Measurements from ENCODE around the gene SORBS2. TPM values are rescaled to one million over a fixed set of nuclear protein-coding genes. Genes with fewer than 3 reads are reported as not detected.

SORBS2 gene
- total RNA-seq, 5 donors from 2014 or later (not counting 1 experiment from before 2014, with no cell fraction given): 0.15 to 1.9 (median 0.98) TPM; not detected in 1

- ChIA-PET POLR2A (no interaction called here), CTCF (no interaction called here)
- no peak for ATAC-seq (replicated peaks in 1 of 4)
Observed at GRCh38 chr4:185780472-185780871, 31.5 kb downstream of the SORBS2 start.

DNA sequence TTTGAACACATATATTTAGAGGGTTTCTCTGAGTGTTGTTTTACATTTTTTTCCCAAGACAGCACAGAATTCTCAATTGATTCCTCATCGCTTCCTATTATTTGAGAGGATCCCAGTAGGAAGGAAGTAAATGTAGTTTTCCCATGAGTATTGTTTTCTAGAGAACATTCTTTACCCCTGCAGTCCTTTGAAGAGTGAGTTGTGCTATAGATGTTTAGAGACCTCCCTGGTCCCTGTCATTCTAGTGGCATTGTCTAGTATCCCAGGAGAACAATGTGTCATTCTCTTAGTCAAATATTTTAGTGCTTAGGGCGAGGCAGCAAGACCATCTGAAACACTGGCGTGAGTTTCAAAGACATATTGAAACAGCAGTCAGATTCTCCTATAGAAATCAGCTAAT is 32.5 kb downstream of the SORBS2 start:
- Mint-ChIP-seq H3K9me3 (no peaks in the 10 kb centered on the region), H3K27ac (no peak overlapping the region)
- WGBS (ENCODE audit: insufficient coverage): no CpG with 5 or more reads among the region's 3 CpGs

More at GRCh38 chr4:185780472-185780871, 31.5 kb downstream of the SORBS2 start:
- Mint-ChIP-seq H3K27ac (no peak overlapping the region), H3K4me1 (no peaks in the 10 kb centered on the region), H3K9me3 (no peaks in the 10 kb centered on the region), H3K36me3 (no peaks in the 10 kb centered on the region), H3K4me3 (no peak overlapping the region), H3K27me3 (peaks cover 4 to 12% of the 10 kb centered on the region in 2 donors)
- no peak overlapping the region for H3K4me3 ChIP-seq (ENCODE audit: control insufficient read depth in 1 of 2, extremely low read depth in 1 of 2, low read length in 1 of 2)
- H3K27me3 ChIP-seq (replicated peaks in 1 of 2; ENCODE audit: control insufficient read depth in 2 of 2, extremely low read depth in 1 of 2, insufficient read depth in 2 of 2, low read length in 1 of 2): no peaks in the 10 kb centered on the region
- no peaks in the 10 kb centered on the region for H3K9me3 ChIP-seq
- no peak for DNase-seq
- 93% methylated on average over 4 of the region's 5 CpGs for WGBS (ENCODE audit: insufficient coverage)
- no peaks in the 10 kb centered on the region for H3K36me3 ChIP-seq (ENCODE audit: control insufficient read depth in 2 of 2, extremely low read depth in 1 of 2, insufficient read depth in 1 of 2, low read length in 1 of 2)
- no peak overlapping the region for H3K27ac ChIP-seq (ENCODE audit: low read length)
- H3K4me1 ChIP-seq (ENCODE audit: control insufficient read depth in 1 of 2, extremely low read depth in 1 of 2, insufficient read depth in 2 of 2, low read length in 2 of 2): no peaks in the 10 kb centered on the region

DNA sequence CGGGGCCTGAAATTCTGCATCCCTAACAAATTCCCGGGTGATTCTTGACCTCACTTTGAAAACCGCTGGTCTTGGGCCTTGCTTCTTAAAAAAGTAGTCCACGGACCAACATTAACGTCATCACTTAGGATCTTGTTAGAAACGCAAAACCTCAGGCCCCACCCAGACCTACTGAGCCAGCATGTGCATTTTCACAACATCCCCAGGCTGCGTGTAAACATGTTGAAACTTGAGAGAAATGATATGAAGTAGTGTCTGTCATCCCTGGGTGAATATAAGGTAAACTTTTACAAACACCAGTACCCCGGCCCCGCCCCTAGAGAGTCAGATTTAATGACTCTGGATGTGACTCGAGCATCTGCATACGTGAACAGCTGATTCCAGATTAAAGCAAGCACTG is 33.7 kb downstream of the SORBS2 start:
- POLR2A ChIA-PET: no interaction called here
- Histone ChIP-seq H3K27ac (ENCODE audit: low read length) (no peak overlapping the region), H3K4me3 (ENCODE audit: control insufficient read depth in 1 of 2, extremely low read depth in 1 of 2, low read length in 1 of 2) (no peak overlapping the region), H3K27me3 (replicated peaks in 1 of 2; ENCODE audit: control insufficient read depth in 2 of 2, extremely low read depth in 1 of 2, insufficient read depth in 2 of 2, low read length in 1 of 2) (peaks cover 0 to 2% of the 10 kb centered on the region in 2 experiments), H3K4me1 (ENCODE audit: control insufficient read depth in 1 of 2, extremely low read depth in 1 of 2, insufficient read depth in 2 of 2, low read length in 2 of 2) (no peaks in the 10 kb centered on the region), H3K9me3 (no peaks in the 10 kb centered on the region), H3K36me3 (ENCODE audit: control insufficient read depth in 2 of 2, extremely low read depth in 1 of 2, insufficient read depth in 1 of 2, low read length in 1 of 2) (no peaks in the 10 kb centered on the region)
- CTCF ChIA-PET: no interaction called here
- ATAC-seq (replicated peaks in 1 of 4): no peak
- no peaks in the 10 kb centered on the region for H3K36me3 Mint-ChIP-seq
- DNase-seq: no peak
- peaks cover 4 to 16% of the 10 kb centered on the region in 2 donors for H3K27me3 Mint-ChIP-seq
- no peaks in the 10 kb centered on the region for H3K9me3 Mint-ChIP-seq
- H3K4me3 Mint-ChIP-seq: no peak overlapping the region
- 79% methylated on average over 7 of the region's 11 CpGs for WGBS (ENCODE audit: insufficient coverage)
- no peak overlapping the region for H3K27ac Mint-ChIP-seq
- no peaks in the 10 kb centered on the region for H3K4me1 Mint-ChIP-seq

More for the DNA sequence above, 32.5 kb downstream of the SORBS2 start:
- Histone ChIP-seq H3K4me1 (ENCODE audit: control insufficient read depth in 1 of 2, extremely low read depth in 1 of 2, insufficient read depth in 2 of 2, low read length in 2 of 2) (no peaks in the 10 kb centered on the region), H3K36me3 (ENCODE audit: control insufficient read depth in 2 of 2, extremely low read depth in 1 of 2, insufficient read depth in 1 of 2, low read length in 1 of 2) (no peaks in the 10 kb centered on the region), H3K27ac (ENCODE audit: low read length) (no peak overlapping the region), H3K9me3 (no peaks in the 10 kb centered on the region), H3K4me3 (ENCODE audit: control insufficient read depth in 1 of 2, extremely low read depth in 1 of 2, low read length in 1 of 2) (no peak overlapping the region), H3K27me3 (replicated peaks in 1 of 2; ENCODE audit: control insufficient read depth in 2 of 2, extremely low read depth in 1 of 2, insufficient read depth in 2 of 2, low read length in 1 of 2) (no peaks in the 10 kb centered on the region)
- DNase-seq (no peak), ATAC-seq (replicated peaks in 1 of 4) (no peak)
- POLR2A ChIA-PET: no interaction called here
- Mint-ChIP-seq H3K4me1 (no peaks in the 10 kb centered on the region), H3K4me3 (no peak overlapping the region), H3K36me3 (no peaks in the 10 kb centered on the region), H3K27me3 (peaks cover 4 to 14% of the 10 kb centered on the region in 2 donors)
- CTCF ChIA-PET: no interaction called here

GRCh38 chr4:185775792-185776555 is 36.0 kb downstream of the SORBS2 start:
- ChIA-PET CTCF (no interaction called here), POLR2A (no interaction called here)
- Mint-ChIP-seq H3K27me3 (peaks cover 0 to 7% of the 10 kb centered on the region in 2 donors), H3K4me1 (no peaks in the 10 kb centered on the region), H3K9me3 (peaks cover 3 to 5% (median 4%) of the 10 kb centered on the region in 3 donors), H3K27ac (no peak overlapping the region), H3K4me3 (no peak overlapping the region), H3K36me3 (no peaks in the 10 kb centered on the region)
- no peak for DNase-seq
- Histone ChIP-seq H3K36me3 (ENCODE audit: control insufficient read depth in 2 of 2, extremely low read depth in 1 of 2, insufficient read depth in 1 of 2, low read length in 1 of 2) (no peaks in the 10 kb centered on the region), H3K9me3 (no peaks in the 10 kb centered on the region), H3K4me3 (ENCODE audit: control insufficient read depth in 1 of 2, extremely low read depth in 1 of 2, low read length in 1 of 2) (no peak overlapping the region), H3K27me3 (replicated peaks in 1 of 2; ENCODE audit: control insufficient read depth in 2 of 2, extremely low read depth in 1 of 2, insufficient read depth in 2 of 2, low read length in 1 of 2) (peaks cover 0 to 3% of the 10 kb centered on the region in 2 experiments), H3K27ac (ENCODE audit: low read length) (no peak overlapping the region), H3K4me1 (ENCODE audit: control insufficient read depth in 1 of 2, extremely low read depth in 1 of 2, insufficient read depth in 2 of 2, low read length in 2 of 2) (no peaks in the 10 kb centered on the region)
- ATAC-seq (replicated peaks in 1 of 4): no peak
- no CpG with 5 or more reads among the region's 4 CpGs for WGBS (ENCODE audit: insufficient coverage)

- ATAC-seq (replicated peaks in 1 of 4) (no peak), DNase-seq (no peak)
- H3K4me1 Mint-ChIP-seq: no peaks in the 10 kb centered on the region
- no peak overlapping the region for H3K4me3 ChIP-seq (ENCODE audit: control insufficient read depth in 1 of 2, extremely low read depth in 1 of 2, low read length in 1 of 2)
- H3K36me3 ChIP-seq (ENCODE audit: control insufficient read depth in 2 of 2, extremely low read depth in 1 of 2, insufficient read depth in 1 of 2, low read length in 1 of 2): no peaks in the 10 kb centered on the region
- H3K27ac Mint-ChIP-seq: no peak overlapping the region
- ChIA-PET CTCF (no interaction called here), POLR2A (no interaction called here)
- H3K27ac ChIP-seq (ENCODE audit: low read length): no peak overlapping the region
- peaks cover 0 to 3% of the 10 kb centered on the region in 2 experiments for H3K27me3 ChIP-seq (replicated peaks in 1 of 2; ENCODE audit: control insufficient read depth in 2 of 2, extremely low read depth in 1 of 2, insufficient read depth in 2 of 2, low read length in 1 of 2)
- peaks cover 3 to 5% (median 4%) of the 10 kb centered on the region in 3 donors for H3K9me3 Mint-ChIP-seq
- WGBS (ENCODE audit: insufficient coverage): no CpG with 5 or more reads among the region's 5 CpGs
- no peaks in the 10 kb centered on the region for H3K9me3 ChIP-seq
- peaks cover 0 to 7% of the 10 kb centered on the region in 2 donors for H3K27me3 Mint-ChIP-seq
- no peak overlapping the region for H3K4me3 Mint-ChIP-seq
- H3K36me3 Mint-ChIP-seq: no peaks in the 10 kb centered on the region
- H3K4me1 ChIP-seq (ENCODE audit: control insufficient read depth in 1 of 2, extremely low read depth in 1 of 2, insufficient read depth in 2 of 2, low read length in 2 of 2): no peaks in the 10 kb centered on the region
Observed at GRCh38 chr4:185774845-185775680, 36.9 kb downstream of the SORBS2 start.

DNA sequence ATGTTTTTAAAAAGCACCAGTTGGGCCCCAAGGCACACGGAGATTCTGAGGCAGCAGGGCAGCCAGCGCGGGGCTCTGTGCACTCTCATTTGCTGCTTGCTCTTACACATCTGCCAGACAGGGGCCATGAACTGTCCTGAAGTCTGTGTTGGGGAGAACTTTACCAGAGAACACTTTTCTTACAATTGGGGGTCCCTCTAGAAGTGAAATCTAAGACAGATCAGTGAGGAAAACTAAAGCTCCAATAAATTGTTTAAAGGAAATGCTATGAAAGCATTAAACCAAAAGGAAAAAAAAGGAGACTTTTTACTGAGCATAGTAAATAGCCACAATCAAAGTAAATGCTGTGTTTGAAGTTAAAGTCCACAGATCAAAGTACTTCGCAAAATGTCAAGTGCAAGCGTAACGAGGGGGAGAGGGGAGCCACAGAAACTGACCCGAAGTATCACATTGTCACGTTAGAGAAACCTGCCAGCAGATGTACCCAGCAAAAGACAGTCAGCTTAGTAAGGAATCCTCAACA is 37.8 kb downstream of the SORBS2 start:
- H3K4me1 Mint-ChIP-seq: no peaks in the 10 kb centered on the region
- peaks cover 0 to 7% of the 10 kb centered on the region in 2 donors for H3K27me3 Mint-ChIP-seq
- Histone ChIP-seq H3K36me3 (ENCODE audit: control insufficient read depth in 2 of 2, extremely low read depth in 1 of 2, insufficient read depth in 1 of 2, low read length in 1 of 2) (no peaks in the 10 kb centered on the region), H3K27ac (ENCODE audit: low read length) (no peak overlapping the region), H3K4me3 (ENCODE audit: control insufficient read depth in 1 of 2, extremely low read depth in 1 of 2, low read length in 1 of 2) (no peak overlapping the region), H3K9me3 (no peaks in the 10 kb centered on the region), H3K27me3 (replicated peaks in 1 of 2; ENCODE audit: control insufficient read depth in 2 of 2, extremely low read depth in 1 of 2, insufficient read depth in 2 of 2, low read length in 1 of 2) (peaks cover 0 to 3% of the 10 kb centered on the region in 2 experiments), H3K4me1 (ENCODE audit: control insufficient read depth in 1 of 2, extremely low read depth in 1 of 2, insufficient read depth in 2 of 2, low read length in 2 of 2) (no peaks in the 10 kb centered on the region)
- no peak overlapping the region for H3K4me3 Mint-ChIP-seq
- ChIA-PET CTCF (no interaction called here), POLR2A (no interaction called here)
- no peak overlapping the region for H3K27ac Mint-ChIP-seq
- ATAC-seq (replicated peaks in 1 of 4): no peak
- peaks cover 3 to 5% (median 4%) of the 10 kb centered on the region in 3 donors for H3K9me3 Mint-ChIP-seq
- DNase-seq: no peak
- H3K36me3 Mint-ChIP-seq: no peaks in the 10 kb centered on the region
- 81% methylated on average over 4 of the region's 8 CpGs for WGBS (ENCODE audit: insufficient coverage)
